Right cardiac atrium (tissue), 5 donors: ENCODE data around the gene FA2H. TPM values are rescaled to one million over a fixed set of nuclear protein-coding genes. Genes with fewer than 3 reads are reported as not detected.
"Not testable (repeated sequence)": the region's sequence is repeated elsewhere in the genome, so short reads cannot be mapped to it uniquely, and the experiment has no call there.

Experiments used
- ATAC-seq, 2 donors: fragments of 200-7000 bp; cut with Tn5 transposase; one replicate each; pipeline versions ENCODE4 v1.8.0 to v1.9.1; 2020; ENCODE audit warnings: moderate library complexity in 2 of 2, mild to moderate bottlenecking in 1 of 2
- DNase-seq, 3 donors: peaks; one replicate each; pipeline ENCODE4 v3.0.0-alpha.2; 2020
- H3K27ac ChIP-seq: one replicate; pipeline ENCODE4 v1.5.1; 2013; ENCODE audit warnings: mild to moderate bottlenecking, low read length, control low read depth, moderate library complexity
- H3K27me3 ChIP-seq: one replicate; pipeline ENCODE4 v1.6.1; 2013; ENCODE audit not compliant: control insufficient read depth, insufficient read depth
- H3K4me1 ChIP-seq: one replicate; pipeline ENCODE4 v1.6.1; 2013; ENCODE audit warnings: low read length; ENCODE audit not compliant: control insufficient read depth, insufficient read depth
- H3K4me3 ChIP-seq: one replicate; pipeline ENCODE4 v1.5.1; 2013; ENCODE audit warnings: low read length, control low read depth
- H3K9me3 ChIP-seq: one replicate; pipeline ENCODE4 v1.6.1; 2013; ENCODE audit warnings: low read length; ENCODE audit not compliant: control insufficient read depth
- WGBS: extraction: QIAGEN DNeasy Blood & Tissue Kit; methylation state at CpG from one replicate; pipeline ENCODE4 v1.1.7; 2013; 5-methylcytosine and 5-hydroxymethylcytosine counted together
- intact Hi-C, 4 donors: fragments of 100-400 bp; cut with DNase I; formaldehyde crosslinking; loops; one replicate each; pipeline versions ENCODE4 v1.11.0 to v1.14.0; 2022 to 2023
- polyA plus RNA-seq: library from polyadenylated mRNA; stranded (reverse); fragments of 200-250 nt; gene quantifications from one replicate; pipeline ENCODE4 v1.2.3, GENCODE V29; 2013
- total RNA-seq, 4 donors: library from RNA; stranded (reverse); fragmentation: NEBNext Ultra II Directional; extraction: Animal tissue kit (Norgen Biotek cat#: 25700); gene quantifications; one replicate each; pipeline ENCODE4 v1.2.1, GENCODE V29; 2021
- donor health status: healthy with polysubstance abuse.
- donor health status: DM: no; HTN: yes; CAD: no.
- donor health status: DM: no; HTN: no; CAD: no.
- donor health status: DM: no; HTN: yes; CAD: no; lungs with severe emphysema.
- donor health status: DM: yes; HTN: yes; CAD: no.

The FA2H gene
- total and polyA plus RNA-seq, 5 donors, result 0.18 to 0.76 (median 0.55) TPM; not detected in 1

DNA sequence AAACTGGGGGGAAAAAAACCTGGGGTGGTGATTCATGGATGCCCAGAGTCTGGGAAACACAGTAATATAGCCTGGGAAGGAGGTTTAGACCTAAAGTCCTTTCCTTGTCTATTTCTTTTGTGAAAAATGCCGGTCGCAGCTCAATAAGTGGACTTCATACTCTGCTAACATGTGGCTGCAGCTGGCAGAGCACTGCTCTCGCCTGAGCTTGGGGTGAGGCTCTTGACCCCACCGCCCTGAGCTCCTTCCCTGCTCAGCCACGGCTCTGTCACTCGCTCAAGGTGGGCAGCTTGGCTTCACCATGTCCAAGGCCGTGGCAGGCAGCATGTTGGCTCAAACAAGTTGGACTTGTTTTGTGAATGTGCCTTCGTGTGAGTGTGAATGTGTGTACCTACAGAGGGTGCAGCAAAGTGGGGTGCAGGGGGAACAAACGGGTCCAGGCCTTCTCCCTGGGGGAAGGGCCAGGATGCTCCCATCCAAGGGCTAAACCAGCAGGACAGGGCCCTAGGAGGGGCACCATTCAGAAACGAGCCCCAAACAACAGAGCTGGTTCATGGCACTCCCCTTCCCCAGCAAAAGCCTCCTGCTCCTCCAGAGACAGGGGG lies 4.9 kb downstream of the FA2H start:
- ATAC-seq (no peak), DNase-seq (no peak)

DNA sequence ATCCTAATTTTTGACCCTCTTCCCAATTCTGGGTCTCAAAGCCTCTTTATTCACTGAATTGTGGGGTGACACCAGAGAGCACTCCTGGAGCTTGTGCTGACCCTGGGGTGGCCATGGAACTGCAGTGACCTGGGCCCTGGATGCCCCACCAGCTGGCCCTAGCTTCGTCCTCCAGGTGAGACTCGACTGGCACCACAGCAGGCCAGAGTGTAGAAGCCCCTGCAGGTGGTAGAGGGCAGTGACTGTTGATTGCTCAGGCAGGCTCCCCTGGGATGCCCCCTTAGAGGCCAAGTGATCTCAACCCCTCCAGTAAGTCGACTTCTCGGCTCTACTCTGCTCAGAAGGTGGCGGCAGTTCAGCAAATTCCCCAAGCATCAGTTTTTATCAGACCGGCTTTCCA lies 6.4 kb downstream of the FA2H start:
- ATAC-seq, result no peak
- no peaks in the 10 kb centered on the region for H3K27me3 ChIP-seq
- 50% methylated on average over 6 of the region's 6 CpGs for WGBS

More for the DNA sequence above, 4.9 kb downstream of the FA2H start:
- intact Hi-C loops, result no loop called here
- Histone ChIP-seq H3K9me3 (no peaks in the 10 kb centered on the region), H3K27me3 (no peaks in the 10 kb centered on the region), H3K4me3 (no peak overlapping the region), H3K4me1 (no peaks in the 10 kb centered on the region), H3K27ac (no peak overlapping the region)
- WGBS, result 72% methylated on average over 10 of the region's 10 CpGs

DNA sequence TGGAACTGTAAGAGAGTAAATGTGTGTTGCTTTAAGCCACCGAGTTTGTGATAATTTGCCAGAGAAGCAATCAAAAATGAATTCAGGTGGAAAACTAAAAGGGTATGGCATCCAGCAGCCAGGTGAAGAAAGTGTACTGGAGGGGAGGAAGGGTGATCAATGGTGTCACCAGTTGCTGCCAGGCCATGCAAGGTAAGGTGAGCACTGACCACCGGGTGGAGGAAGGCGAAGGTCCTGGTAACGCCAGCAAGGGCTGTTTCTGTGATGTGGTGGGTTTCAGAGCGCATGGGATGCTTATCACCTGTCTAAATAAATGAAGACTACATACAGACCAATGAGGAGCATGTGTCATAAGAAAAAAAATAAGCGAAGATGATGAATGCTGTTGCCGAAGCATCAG lies 6.9 kb downstream of the FA2H start:
- ATAC-seq (no peak), DNase-seq (no peak)
- intact Hi-C loops, result no loop called here
- Histone ChIP-seq H3K27ac (no peak overlapping the region), H3K27me3 (no peaks in the 10 kb centered on the region), H3K9me3 (no peaks in the 10 kb centered on the region), H3K4me3 (no peak overlapping the region), H3K4me1 (no peaks in the 10 kb centered on the region)
- 80% methylated on average over 7 of the region's 7 CpGs for WGBS

More for the DNA sequence above, 6.4 kb downstream of the FA2H start:
- intact Hi-C loops, result no loop called here
- DNase-seq, result no peak
- Histone ChIP-seq H3K4me1 (no peaks in the 10 kb centered on the region), H3K27ac (no peak overlapping the region), H3K9me3 (no peaks in the 10 kb centered on the region), H3K4me3 (no peak overlapping the region)

DNA sequence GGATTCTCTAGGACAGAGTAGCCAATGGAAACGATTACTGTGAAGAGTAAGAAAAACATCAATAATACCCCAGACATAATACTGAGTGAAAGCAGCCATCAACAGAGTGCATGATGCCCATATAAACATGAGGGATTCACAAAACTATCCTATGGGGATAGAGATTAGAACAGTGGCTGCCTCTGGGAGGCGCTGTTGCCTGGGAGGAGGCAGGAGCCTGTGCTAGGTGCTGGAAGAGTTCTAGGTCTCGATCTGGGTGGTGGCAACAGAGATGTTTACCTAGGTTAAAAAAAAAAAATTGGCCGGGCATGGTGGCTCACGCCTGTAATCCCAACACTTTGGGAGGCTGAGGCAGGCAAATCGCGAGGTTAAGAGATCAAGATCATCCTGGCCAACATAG lies 7.9 kb downstream of the FA2H start:
- Histone ChIP-seq H3K27me3 (no peaks in the 10 kb centered on the region), H3K4me3 (no peak overlapping the region), H3K27ac (no peak overlapping the region), H3K4me1 (no peaks in the 10 kb centered on the region), H3K9me3 (no peaks in the 10 kb centered on the region)
- 89% methylated on average over 7 of the region's 7 CpGs for WGBS
- ATAC-seq (no peak), DNase-seq (no peak)
- intact Hi-C loops, result no loop called here

DNA sequence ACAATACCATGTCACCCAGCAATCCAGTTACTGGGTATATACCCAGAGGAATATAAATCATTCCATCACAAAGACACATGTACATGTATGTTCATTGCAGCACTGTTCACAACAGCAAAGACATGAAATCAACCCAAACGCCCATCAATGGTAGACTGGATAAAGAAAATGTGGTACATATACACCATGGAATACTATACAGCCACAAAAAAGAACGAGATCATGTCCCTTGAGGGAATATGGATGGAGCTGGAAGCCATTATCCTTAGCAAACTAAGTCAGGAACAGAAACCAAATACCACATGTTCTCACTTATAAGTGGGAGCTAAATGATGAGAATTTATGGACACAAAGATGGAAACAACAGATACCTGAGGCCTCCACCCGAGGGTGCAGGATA lies 10.4 kb downstream of the FA2H start:
- DNase-seq, H3K4me1 ChIP-seq, intact Hi-C loops, ATAC-seq, H3K27ac ChIP-seq, H3K4me3 ChIP-seq, H3K9me3 ChIP-seq, H3K27me3 ChIP-seq: not testable (repeated sequence)
- 56% methylated on average over 3 of the region's 3 CpGs for WGBS

DNA sequence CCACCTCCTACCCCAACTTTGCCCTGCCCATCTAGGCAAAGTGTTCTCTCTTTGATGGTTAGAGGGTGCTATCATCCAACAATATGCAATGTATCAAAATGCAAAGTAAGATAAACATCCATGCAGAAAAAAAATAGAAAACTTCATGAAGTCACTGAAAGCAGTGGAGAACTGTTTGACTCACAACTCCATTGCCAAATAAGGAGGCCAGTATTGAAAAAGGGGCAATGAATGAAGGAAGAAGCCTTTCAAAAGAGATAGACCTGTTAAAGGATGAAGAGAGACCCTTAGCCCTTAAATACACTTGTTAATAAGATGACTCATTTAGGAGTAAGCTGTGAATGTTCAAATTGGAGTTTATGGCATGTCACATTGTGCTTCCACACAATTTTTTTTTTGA lies 13.0 kb downstream of the FA2H start:
- Histone ChIP-seq H3K4me1 (no peaks in the 10 kb centered on the region), H3K27me3 (no peaks in the 10 kb centered on the region), H3K4me3 (no peak overlapping the region), H3K27ac (no peak overlapping the region), H3K9me3 (no peaks in the 10 kb centered on the region)
- DNase-seq (no peak), ATAC-seq (no peak)
- intact Hi-C loops, result no loop called here

DNA sequence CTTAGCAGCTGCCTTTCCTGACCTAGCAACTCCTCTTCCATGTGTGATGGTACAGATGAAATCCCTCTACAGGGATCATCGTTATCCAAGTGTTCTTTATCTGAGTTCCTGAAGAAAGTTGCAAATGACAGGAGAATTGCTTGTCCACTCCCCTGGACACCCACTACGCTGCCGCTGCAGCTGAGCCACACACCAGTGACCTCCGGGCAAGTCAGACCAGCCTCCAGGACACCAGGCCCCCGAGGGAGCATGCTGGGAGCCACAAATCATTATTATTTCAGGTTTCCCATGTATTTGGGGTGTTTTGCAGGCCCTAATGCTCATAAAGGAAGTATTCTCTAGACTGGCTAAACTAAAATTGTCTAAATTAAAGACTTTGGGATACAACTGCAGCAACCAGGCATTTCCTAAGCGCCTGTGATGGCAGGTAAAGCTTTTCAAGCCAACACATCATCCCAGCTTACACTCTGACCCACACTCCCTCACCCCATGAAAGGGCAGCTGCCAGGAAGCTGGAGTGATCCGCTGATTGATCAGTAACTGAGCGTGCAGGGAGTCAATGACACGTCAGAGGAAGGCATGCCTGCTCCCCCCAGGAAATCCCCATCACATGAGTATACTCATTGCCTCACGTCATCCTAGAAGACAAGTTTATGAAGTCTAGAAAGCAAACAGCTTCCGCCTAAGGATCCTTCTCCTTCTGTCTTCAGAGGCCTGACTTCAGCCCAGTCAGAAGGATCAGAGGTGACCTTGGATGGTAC lies 14.4 kb downstream of the FA2H start:
- Histone ChIP-seq H3K4me1 (no peaks in the 10 kb centered on the region), H3K27ac (no peak overlapping the region), H3K27me3 (no peaks in the 10 kb centered on the region), H3K9me3 (no peaks in the 10 kb centered on the region), H3K4me3 (no peak overlapping the region)
- no peak for DNase-seq
- intact Hi-C loops, result no loop called here
- ATAC-seq, result no peak
- 61% methylated on average over 11 of the region's 11 CpGs for WGBS

DNA sequence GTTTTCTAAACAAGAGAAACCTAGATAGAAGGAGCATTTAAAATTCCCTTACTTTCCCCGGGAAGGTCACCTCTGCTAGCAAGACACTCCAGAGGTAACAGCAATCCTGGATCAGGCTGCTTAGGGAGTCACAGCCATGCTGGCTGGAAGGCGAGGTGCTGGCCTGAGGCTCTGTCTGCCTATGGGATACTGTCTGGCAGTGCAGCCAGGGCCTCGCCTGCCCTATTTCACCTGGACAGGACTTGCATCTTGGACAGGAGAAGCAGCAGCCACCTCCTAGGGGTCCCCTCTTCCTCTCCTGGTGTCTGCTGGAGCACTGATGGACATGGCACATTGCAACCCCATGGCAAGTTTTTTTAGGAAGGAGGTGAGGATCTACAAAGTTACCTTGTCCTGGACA lies 15.1 kb downstream of the FA2H start:
- no peaks in the 10 kb centered on the region for H3K27me3 ChIP-seq
- no peak overlapping the region for H3K27ac ChIP-seq
- H3K4me3 ChIP-seq, result no peak overlapping the region
- intact Hi-C loops, result no loop called here
- ATAC-seq, result no peak
- no peaks in the 10 kb centered on the region for H3K9me3 ChIP-seq
- WGBS, result 87% methylated on average over 3 of the region's 3 CpGs
- no peaks in the 10 kb centered on the region for H3K4me1 ChIP-seq
- no peak for DNase-seq

DNA sequence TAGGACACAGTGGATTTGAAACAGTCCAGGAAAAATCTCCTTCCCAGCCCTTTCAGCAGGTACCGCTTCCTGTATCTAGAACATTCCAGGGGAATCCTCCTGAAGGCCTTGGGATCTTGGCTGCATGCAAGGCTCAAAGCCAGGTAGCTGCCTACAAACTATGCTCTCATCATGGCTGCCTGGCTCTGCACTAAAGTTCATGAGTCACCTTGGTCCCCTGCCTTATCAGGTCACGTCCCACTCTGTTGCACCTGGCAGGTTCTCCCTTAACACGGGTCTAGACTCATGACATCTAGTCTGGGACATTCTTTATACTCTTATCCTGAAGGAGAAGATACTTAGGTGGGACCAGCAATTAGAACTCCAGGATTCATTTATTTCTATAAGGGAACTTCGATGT lies 15.8 kb downstream of the FA2H start:
- WGBS, result 90% methylated on average over 4 of the region's 4 CpGs
- H3K27ac ChIP-seq, result no peak overlapping the region
- DNase-seq (no peak), ATAC-seq (no peak)
- H3K27me3 ChIP-seq, result no peaks in the 10 kb centered on the region
- H3K9me3 ChIP-seq, result no peaks in the 10 kb centered on the region
- intact Hi-C loops, result no loop called here
- H3K4me3 ChIP-seq, result no peak overlapping the region
- no peaks in the 10 kb centered on the region for H3K4me1 ChIP-seq

DNA sequence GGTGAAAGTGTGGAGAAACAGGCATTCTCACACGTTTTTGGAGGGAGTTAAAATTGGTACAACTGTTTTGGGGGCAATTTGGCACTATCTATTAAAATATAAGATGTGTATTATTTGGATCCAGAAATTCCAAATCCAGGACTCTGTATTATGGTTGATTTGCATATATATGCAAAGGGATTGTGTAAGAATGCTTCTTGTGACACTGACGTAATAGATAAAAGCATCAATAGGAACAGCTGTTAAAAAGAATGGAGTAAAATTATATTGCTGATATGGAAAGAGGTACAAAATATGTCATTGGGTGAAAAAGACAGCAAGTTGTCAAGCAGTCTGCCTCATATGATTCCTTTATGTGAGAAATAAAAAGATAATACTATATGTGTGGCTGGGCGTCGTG lies 17.3 kb downstream of the FA2H start:
- Histone ChIP-seq H3K4me1 (no peaks in the 10 kb centered on the region), H3K4me3 (no peak overlapping the region), H3K27me3 (no peaks in the 10 kb centered on the region), H3K9me3 (no peaks in the 10 kb centered on the region), H3K27ac (no peak overlapping the region)
- ATAC-seq (no peak), DNase-seq (no peak)
- intact Hi-C loops, result no loop called here
- WGBS, result 66% methylated on average over 4 of the region's 4 CpGs

DNA sequence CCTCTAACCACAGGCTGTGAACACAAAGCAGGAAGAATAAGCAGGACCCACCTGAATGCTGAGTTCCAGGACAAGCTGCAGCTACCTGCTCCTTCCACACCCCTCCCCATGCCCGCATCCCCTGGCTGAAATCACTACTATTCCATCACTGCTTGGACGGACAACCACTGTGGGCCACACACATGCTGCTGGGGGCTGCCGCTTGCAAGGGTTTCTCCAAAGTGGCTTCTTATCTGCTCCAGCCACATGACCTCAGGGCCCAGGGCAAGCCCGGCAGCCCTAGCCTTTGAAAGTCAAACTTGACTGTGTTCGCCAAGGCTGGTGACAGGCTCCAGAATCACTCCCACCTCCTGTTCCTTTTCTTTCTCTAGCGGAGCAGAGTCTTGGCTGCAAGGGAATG lies 18.4 kb downstream of the FA2H start:
- 46% methylated on average over 6 of the region's 6 CpGs for WGBS
- intact Hi-C loops, result no loop called here
- Histone ChIP-seq H3K4me3 (no peak overlapping the region), H3K27me3 (no peaks in the 10 kb centered on the region), H3K9me3 (no peaks in the 10 kb centered on the region), H3K4me1 (no peaks in the 10 kb centered on the region), H3K27ac (no peak overlapping the region)
- no peak for DNase-seq
- no peak for ATAC-seq
